ENCODE results near the gene L3MBTL4. TPM values are rescaled to one million over a fixed set of nuclear protein-coding genes. Genes with fewer than 3 reads are reported as not detected.

Gene L3MBTL4
- total RNA-seq, 1 donor, result 0.36 TPM

- Histone ChIP-seq H3K36me3 (ENCODE audit: insufficient read depth, low read length) (no peaks in the 10 kb centered on the region), H2AFZ (ENCODE audit: low read length) (no peak overlapping the region), H3K4me1 (ENCODE audit: insufficient read depth, low read length) (no peaks in the 10 kb centered on the region), H3K27ac (ENCODE audit: low read depth, low read length) (no peak overlapping the region), H3K4me2 (ENCODE audit: insufficient read depth, low read length) (no peak overlapping the region), H3K27me3 (ENCODE audit: insufficient read depth, low read length) (no peaks in the 10 kb centered on the region), H4K20me1 (ENCODE audit: insufficient read depth, low read length) (no peaks in the 10 kb centered on the region), H3K79me2 (ENCODE audit: insufficient read depth, low read length) (no peaks in the 10 kb centered on the region), H3K4me3 (ENCODE audit: insufficient read depth, low read length) (no peak overlapping the region), H3K9me3 (ENCODE audit: low read depth, low read length) (no peaks in the 10 kb centered on the region)
- DNase-seq (ENCODE audit: insufficient read length, low spot score, missing footprints), result no peak
- no peak for TF ChIP-seq CTCF (IDR thresholded peaks at IDR 0.05; ENCODE audit: extremely low read depth, low read depth, low read length)
Measured at GRCh38 chr18:6284300-6284699, 130.4 kb downstream of the L3MBTL4 start.

- no peaks in the 10 kb centered on the region for H3K27me3 ChIP-seq (ENCODE audit: insufficient read depth, low read length)
- no peak overlapping the region for H3K4me3 ChIP-seq (ENCODE audit: insufficient read depth, low read length)
- no peaks in the 10 kb centered on the region for H3K4me1 ChIP-seq (ENCODE audit: insufficient read depth, low read length)
- no peaks in the 10 kb centered on the region for H3K9me3 ChIP-seq (ENCODE audit: low read depth, low read length)
- no peak overlapping the region for H2AFZ ChIP-seq (ENCODE audit: low read length)
- peak; percentile 76 for DNase-seq (ENCODE audit: insufficient read length, low spot score, missing footprints)
- no peak overlapping the region for H3K4me2 ChIP-seq (ENCODE audit: insufficient read depth, low read length)
- H3K79me2 ChIP-seq (ENCODE audit: insufficient read depth, low read length), result no peaks in the 10 kb centered on the region
- no peaks in the 10 kb centered on the region for H4K20me1 ChIP-seq (ENCODE audit: insufficient read depth, low read length)
- TF ChIP-seq CTCF (IDR thresholded peaks at IDR 0.05; ENCODE audit: extremely low read depth, low read depth, low read length), result no peak
- H3K27ac ChIP-seq (ENCODE audit: low read depth, low read length), result no peak overlapping the region
- H3K36me3 ChIP-seq (ENCODE audit: insufficient read depth, low read length), result no peaks in the 10 kb centered on the region
Measured at GRCh38 chr18:6281874-6282273, 132.8 kb downstream of the L3MBTL4 start.

GRCh38 chr18:6280211-6280743 lies 134.4 kb downstream of the L3MBTL4 start:
- no peaks in the 10 kb centered on the region for H3K27me3 ChIP-seq (ENCODE audit: insufficient read depth, low read length)
- no peaks in the 10 kb centered on the region for H4K20me1 ChIP-seq (ENCODE audit: insufficient read depth, low read length)
- no peaks in the 10 kb centered on the region for H3K79me2 ChIP-seq (ENCODE audit: insufficient read depth, low read length)

GRCh38 chr18:6279308-6279707 lies 135.4 kb downstream of the L3MBTL4 start:
- no peaks in the 10 kb centered on the region for H3K36me3 ChIP-seq (ENCODE audit: insufficient read depth, low read length)
- H3K9me3 ChIP-seq (ENCODE audit: low read depth, low read length), result no peaks in the 10 kb centered on the region
- H3K4me2 ChIP-seq (ENCODE audit: insufficient read depth, low read length), result no peak overlapping the region
- DNase-seq (ENCODE audit: insufficient read length, low spot score, missing footprints), result no peak
- H4K20me1 ChIP-seq (ENCODE audit: insufficient read depth, low read length), result no peaks in the 10 kb centered on the region
- H3K79me2 ChIP-seq (ENCODE audit: insufficient read depth, low read length), result no peaks in the 10 kb centered on the region
- no peak for TF ChIP-seq CTCF (IDR thresholded peaks at IDR 0.05; ENCODE audit: extremely low read depth, low read depth, low read length)
- no peaks in the 10 kb centered on the region for H3K27me3 ChIP-seq (ENCODE audit: insufficient read depth, low read length)
- H3K4me3 ChIP-seq (ENCODE audit: insufficient read depth, low read length), result no peak overlapping the region
- no peaks in the 10 kb centered on the region for H3K4me1 ChIP-seq (ENCODE audit: insufficient read depth, low read length)
- H2AFZ ChIP-seq (ENCODE audit: low read length), result no peak overlapping the region
- no peak overlapping the region for H3K27ac ChIP-seq (ENCODE audit: low read depth, low read length)

More at GRCh38 chr18:6280211-6280743, 134.4 kb downstream of the L3MBTL4 start:
- Histone ChIP-seq H3K36me3 (ENCODE audit: insufficient read depth, low read length) (no peaks in the 10 kb centered on the region), H3K4me2 (ENCODE audit: insufficient read depth, low read length) (no peak overlapping the region), H3K4me1 (ENCODE audit: insufficient read depth, low read length) (no peaks in the 10 kb centered on the region), H3K27ac (ENCODE audit: low read depth, low read length) (no peak overlapping the region), H3K9me3 (ENCODE audit: low read depth, low read length) (no peaks in the 10 kb centered on the region), H3K4me3 (ENCODE audit: insufficient read depth, low read length) (no peak overlapping the region), H2AFZ (ENCODE audit: low read length) (no peak overlapping the region)
- no peak for TF ChIP-seq CTCF (IDR thresholded peaks at IDR 0.05; ENCODE audit: extremely low read depth, low read depth, low read length)
- DNase-seq (ENCODE audit: insufficient read length, low spot score, missing footprints), result no peak

All from osteoblast (primary cell).